HCT116 (cell line): Measurements from ENCODE around the gene KIF5C. TPM values are rescaled to one million over a fixed set of nuclear protein-coding genes. Genes with fewer than 3 reads are reported as not detected.

Experiments
- ATAC-seq: fragments of 200-7000 bp; cut with Tn5 transposase; 2 replicates; pipeline ENCODE4 v1.9.1; 2020; ENCODE audit warnings: mild to moderate bottlenecking, moderate library complexity
- BruUV-seq: library from RNA; stranded (reverse); fragments of 400-500 nt; replicated peaks from 2 replicates; lab custom pipeline; 2021; lab: Mats Ljungman, UMichigan
- CTCF ChIA-PET: fragments of 300-600 bp; sonication (Branson Sonifier 250); formaldehyde crosslinking; loops from one replicate; lab custom pipeline; 2021; ENCODE audit warnings: antibody characterized with exemption; lab: Charles Lee
- POLR2A ChIA-PET: fragments of 300-600, 350-600 bp; sonication (Branson Sonifier 250); formaldehyde crosslinking; loops from one replicate; lab custom pipeline; 2021; ENCODE audit warnings: antibody characterized with exemption; lab: Charles Lee
- RAD21 ChIA-PET, 2 experiments: fragments of 300-600 bp; sonication (Branson Sonifier 250); formaldehyde crosslinking; loops; one replicate each; lab custom pipeline; 2023; ENCODE audit warnings: low total read pairs in 2 of 2; ENCODE audit not compliant: uncharacterized antibody in 2 of 2, unreplicated experiment in 2 of 2, low non-redundant PET in 1 of 2; lab: Charles Lee
- DNase-seq: peaks from one replicate; pipeline ENCODE4 v3.0.0-alpha.2; 2010; ENCODE audit warnings: low read depth, low spot score
- H2AFZ ChIP-seq: fragments of 200-600 bp; shearing (Covaris generic), sonication (generic); 2 replicates; pipeline ENCODE4 v1.6.1; 2017; ENCODE audit warnings: low read depth, mixed run types, mixed read lengths, antibody characterized with exemption, low read length; ENCODE audit not compliant: poor library complexity, severe bottlenecking
- H3K27ac ChIP-seq: 2 replicates; pipeline ENCODE4 v1.5.1; 2012; ENCODE audit warnings: low read depth, low read length
- H3K27me3 ChIP-seq: fragments of 200-600 bp; sonication (generic); 2 replicates; pipeline ENCODE4 v1.6.1; 2016; ENCODE audit warnings: mixed run types, low read length, mixed read lengths; ENCODE audit not compliant: insufficient read depth
- H3K36me3 ChIP-seq, 2 experiments: fragments of 200-500 bp in 1 of 2; fragments of 200-600 bp in 1 of 2; sonication (Bioruptor generic) in 1 of 2; sonication (generic) in 1 of 2; 2 replicates each; pipeline versions ENCODE4 v1.5.1 to v1.6.1; 2014 to 2016; ENCODE audit warnings: low read length in 2 of 2, inconsistent platforms in 1 of 2, mixed read lengths in 1 of 2, mixed run types in 1 of 2; ENCODE audit not compliant: insufficient read depth in 2 of 2, control insufficient read depth in 1 of 2
- H3K4me1 ChIP-seq, 2 experiments: fragments of 200-600 bp in 1 of 2; sonication (generic) in 1 of 2; 2 replicates each; pipeline versions ENCODE4 v1.5.1 to v1.6.1; 2012 to 2017; ENCODE audit warnings: low read length in 2 of 2, inconsistent platforms in 1 of 2, mild to moderate bottlenecking in 1 of 2, mixed read lengths in 1 of 2, mixed run types in 1 of 2, moderate library complexity in 1 of 2; ENCODE audit not compliant: insufficient read depth in 2 of 2, control insufficient read depth in 1 of 2
- H3K4me2 ChIP-seq: fragments of 200-600 bp; sonication (generic); 2 replicates; pipeline ENCODE4 v1.6.1; 2017; ENCODE audit warnings: mixed run types, low read length, mixed read lengths
- H3K4me3 ChIP-seq, 2 experiments: fragments of 200-600 bp in 1 of 2; sonication (generic) in 1 of 2; replicated peaks in 1 of 2; 2 replicates each; pipeline ENCODE4 v1.5.1; 2011 to 2016; ENCODE audit warnings: low read length in 2 of 2, control low read depth in 1 of 2, low read depth in 1 of 2, mild to moderate bottlenecking in 1 of 2, mixed read lengths in 1 of 2, mixed run types in 1 of 2
- H3K79me2 ChIP-seq: fragments of 200-600 bp; sonication (generic); 2 replicates; pipeline ENCODE4 v1.6.1; 2017; ENCODE audit warnings: mild to moderate bottlenecking, mixed run types, low read length, moderate library complexity, mixed read lengths; ENCODE audit not compliant: insufficient read depth
- H3K9ac ChIP-seq: fragments of 200-600 bp; sonication (generic); 2 replicates; pipeline ENCODE4 v1.6.1; 2016; ENCODE audit warnings: low read length, mixed read lengths
- H3K9me2 ChIP-seq: fragments of 200-600 bp; sonication (generic), shearing (Covaris generic); 2 replicates; pipeline ENCODE4 v1.6.1; 2017; ENCODE audit warnings: mixed run types, mild to moderate bottlenecking, moderate library complexity; ENCODE audit not compliant: insufficient read depth
- H3K9me3 ChIP-seq, 2 experiments: fragments of 200-500 bp in 1 of 2; fragments of 200-600 bp in 1 of 2; sonication (Bioruptor generic) in 1 of 2; sonication (generic) in 1 of 2; 2 replicates each; pipeline ENCODE4 v1.6.1; 2014 to 2017; ENCODE audit warnings: low read length in 2 of 2, mixed read lengths in 2 of 2, inconsistent platforms in 1 of 2, low read depth in 1 of 2, mild to moderate bottlenecking in 1 of 2, mixed run types in 1 of 2, moderate library complexity in 1 of 2; ENCODE audit not compliant: control insufficient read depth in 1 of 2, insufficient read depth in 1 of 2
- H4K20me1 ChIP-seq: fragments of 200-600 bp; sonication (generic), shearing (Covaris generic); 2 replicates; pipeline ENCODE4 v1.6.1; 2017; ENCODE audit warnings: mixed run types, mild to moderate bottlenecking, moderate library complexity; ENCODE audit not compliant: insufficient read depth
- CBX3 ChIP-seq: IDR thresholded peaks from 2 replicates; pipeline ENCODE4 v1.6.1; 2012; ENCODE audit warnings: low read depth
- EGR1 ChIP-seq: IDR thresholded peaks from 2 replicates; pipeline ENCODE4 v1.6.1; 2012; ENCODE audit warnings: low read depth
- ELF1 ChIP-seq: IDR thresholded peaks from 2 replicates; pipeline ENCODE4 v1.6.1; 2012; ENCODE audit warnings: low read depth, borderline replicate concordance
- EZH2 ChIP-seq: fragments of 200-600 bp; sonication (generic); IDR thresholded peaks from 2 replicates; pipeline ENCODE4 v1.6.1; 2017; ENCODE audit warnings: antibody characterized with exemption, mixed run types
- EZH2phosphoT487 ChIP-seq: fragments of 200-600 bp; IDR thresholded peaks from 2 replicates; pipeline ENCODE4 v1.6.1; 2018; ENCODE audit warnings: antibody characterized with exemption, borderline replicate concordance
- JUND ChIP-seq: IDR thresholded peaks from 2 replicates; pipeline ENCODE4 v1.6.1; 2012
- POLR2AphosphoS5 ChIP-seq: IDR thresholded peaks from 2 replicates; pipeline ENCODE4 v1.6.1; 2011; ENCODE audit warnings: mild to moderate bottlenecking, low read depth, low read length, moderate library complexity
- RAD21 ChIP-seq: IDR thresholded peaks from 2 replicates; pipeline ENCODE4 v1.6.1; 2012; ENCODE audit warnings: low read depth, mild to moderate bottlenecking
- SIN3A ChIP-seq: IDR thresholded peaks from 2 replicates; pipeline ENCODE4 v1.6.1; 2012; ENCODE audit warnings: low read depth
- SP1 ChIP-seq: IDR thresholded peaks from 2 replicates; pipeline ENCODE4 v1.6.1; 2012; ENCODE audit warnings: low read depth
- SRF ChIP-seq: IDR thresholded peaks from 2 replicates; pipeline ENCODE4 v1.6.1; 2012; ENCODE audit warnings: low read depth
- TCF7L2 ChIP-seq: IDR thresholded peaks from 2 replicates; pipeline ENCODE4 v1.7.0; 2011; ENCODE audit warnings: borderline replicate concordance, inconsistent platforms; ENCODE audit not compliant: insufficient read depth, insufficient read length; ENCODE audit errors: extremely low read depth
- YY1 ChIP-seq: IDR thresholded peaks from 2 replicates; pipeline ENCODE4 v1.6.1; 2011; ENCODE audit warnings: low read length, low read depth, moderate library complexity, mild to moderate bottlenecking; ENCODE audit not compliant: insufficient replicate concordance; ENCODE audit errors: extremely low read depth
- intact Hi-C: fragments of 100-400 bp; cut with micrococcal nuclease; formaldehyde crosslinking; loops from 2 replicates; pipeline ENCODE4 v1.10.0; 2022
- total RNA-seq: library from RNA; stranded (reverse); gene quantifications from one replicate; pipeline ENCODE4 v1.2.1, GENCODE V29; 2021; ENCODE audit not compliant: unreplicated experiment
- TF ChIP-seq, protein P1 (sequence below): IDR thresholded peaks from 2 replicates; pipeline ENCODE4 v1.6.1; 2012
- TF ChIP-seq, protein P2 (sequence below): IDR thresholded peaks from 2 replicates; pipeline ENCODE4 v1.6.1; 2012
- TF ChIP-seq, protein P3 (sequence below): IDR thresholded peaks from 2 replicates; pipeline ENCODE4 v1.6.1; 2011; ENCODE audit warnings: mild to moderate bottlenecking, low read length, moderate library complexity; ENCODE audit not compliant: insufficient replicate concordance; ENCODE audit errors: extremely low read depth
- TF ChIP-seq, protein P4 (sequence below), 3 experiments: fragments of 200-600 bp in 1 of 3; sonication (generic) in 1 of 3; IDR thresholded peaks in 2 of 3; conservative IDR thresholded peaks in 1 of 3; 2 replicates each; pipeline ENCODE4 v1.5.1; 2012 to 2017; ENCODE audit warnings: low read depth in 2 of 3, low read length in 2 of 3, antibody characterized with exemption in 1 of 3, borderline replicate concordance in 1 of 3, control low read depth in 1 of 3, mild to moderate bottlenecking in 1 of 3, mixed read lengths in 1 of 3, mixed run types in 1 of 3, moderate library complexity in 1 of 3; ENCODE audit not compliant: insufficient read depth in 1 of 3

KIF5C gene
- total RNA-seq, 1 experiment from 2014 or later, result 6.5 TPM

DNA sequence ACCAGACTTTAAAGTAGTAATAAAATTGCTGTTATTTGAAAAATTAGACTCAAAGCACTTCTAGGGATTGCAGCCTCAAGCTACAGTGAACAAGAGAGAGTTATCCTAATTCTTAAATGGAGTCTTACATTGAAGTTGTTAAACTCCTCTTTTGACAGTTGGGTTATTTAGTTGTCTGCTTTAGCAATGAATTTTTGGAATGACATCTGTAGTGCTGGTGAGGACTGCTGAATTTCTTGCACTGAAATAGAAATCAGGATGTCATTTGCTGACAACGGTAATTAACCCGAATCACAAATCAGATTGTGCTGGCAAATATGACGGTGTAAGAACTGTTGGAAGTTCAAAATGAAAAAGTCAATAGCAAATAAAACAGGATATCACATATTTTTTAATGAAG is 85.5 kb downstream of the KIF5C start:
- Histone ChIP-seq H3K9me2 (no peaks in the 10 kb centered on the region), H3K27ac (no peak overlapping the region), H3K9me3 (no peaks in the 10 kb centered on the region), H3K4me3 (no peak overlapping the region), H3K4me1 (no peaks in the 10 kb centered on the region), H2AFZ (no peak overlapping the region), H4K20me1 (no peaks in the 10 kb centered on the region), H3K4me2 (no peak overlapping the region), H3K79me2 (no peaks in the 10 kb centered on the region), H3K9ac (no peak overlapping the region)
- DNase-seq, result no peak
- POLR2A ChIA-PET, result no interaction called here
- intact Hi-C loops, result no loop called here
- CTCF ChIA-PET, result no interaction called here
- BruUV-seq, result no TSS peak
- no peak for ATAC-seq
- no peak for TF ChIP-seq EGR1
- no peak for TF ChIP-seq ELF1
- TF ChIP-seq CBX3, result no peak
- TF ChIP-seq SIN3A, result no peak
- no peak for TF ChIP-seq POLR2AphosphoS5
- TF ChIP-seq TCF7L2, result no peak
- TF ChIP-seq EZH2phosphoT487, result no peak
- TF ChIP-seq YY1, result no peak
- TF ChIP-seq SP1, result no peak
- TF ChIP-seq RAD21, result no peak
- TF ChIP-seq, protein P1, sequence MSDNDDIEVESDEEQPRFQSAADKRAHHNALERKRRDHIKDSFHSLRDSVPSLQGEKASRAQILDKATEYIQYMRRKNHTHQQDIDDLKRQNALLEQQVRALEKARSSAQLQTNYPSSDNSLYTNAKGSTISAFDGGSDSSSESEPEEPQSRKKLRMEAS, result no peak
- TF ChIP-seq EZH2, result no peak
- TF ChIP-seq, protein P2, sequence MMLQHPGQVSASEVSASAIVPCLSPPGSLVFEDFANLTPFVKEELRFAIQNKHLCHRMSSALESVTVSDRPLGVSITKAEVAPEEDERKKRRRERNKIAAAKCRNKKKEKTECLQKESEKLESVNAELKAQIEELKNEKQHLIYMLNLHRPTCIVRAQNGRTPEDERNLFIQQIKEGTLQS, result no peak
- TF ChIP-seq, protein P3, sequence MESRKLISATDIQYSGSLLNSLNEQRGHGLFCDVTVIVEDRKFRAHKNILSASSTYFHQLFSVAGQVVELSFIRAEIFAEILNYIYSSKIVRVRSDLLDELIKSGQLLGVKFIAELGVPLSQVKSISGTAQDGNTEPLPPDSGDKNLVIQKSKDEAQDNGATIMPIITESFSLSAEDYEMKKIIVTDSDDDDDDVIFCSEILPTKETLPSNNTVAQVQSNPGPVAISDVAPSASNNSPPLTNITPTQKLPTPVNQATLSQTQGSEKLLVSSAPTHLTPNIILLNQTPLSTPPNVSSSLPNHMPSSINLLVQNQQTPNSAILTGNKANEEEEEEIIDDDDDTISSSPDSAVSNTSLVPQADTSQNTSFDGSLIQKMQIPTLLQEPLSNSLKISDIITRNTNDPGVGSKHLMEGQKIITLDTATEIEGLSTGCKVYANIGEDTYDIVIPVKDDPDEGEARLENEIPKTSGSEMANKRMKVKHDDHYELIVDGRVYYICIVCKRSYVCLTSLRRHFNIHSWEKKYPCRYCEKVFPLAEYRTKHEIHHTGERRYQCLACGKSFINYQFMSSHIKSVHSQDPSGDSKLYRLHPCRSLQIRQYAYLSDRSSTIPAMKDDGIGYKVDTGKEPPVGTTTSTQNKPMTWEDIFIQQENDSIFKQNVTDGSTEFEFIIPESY, result no peak
- TF ChIP-seq, protein P4, sequence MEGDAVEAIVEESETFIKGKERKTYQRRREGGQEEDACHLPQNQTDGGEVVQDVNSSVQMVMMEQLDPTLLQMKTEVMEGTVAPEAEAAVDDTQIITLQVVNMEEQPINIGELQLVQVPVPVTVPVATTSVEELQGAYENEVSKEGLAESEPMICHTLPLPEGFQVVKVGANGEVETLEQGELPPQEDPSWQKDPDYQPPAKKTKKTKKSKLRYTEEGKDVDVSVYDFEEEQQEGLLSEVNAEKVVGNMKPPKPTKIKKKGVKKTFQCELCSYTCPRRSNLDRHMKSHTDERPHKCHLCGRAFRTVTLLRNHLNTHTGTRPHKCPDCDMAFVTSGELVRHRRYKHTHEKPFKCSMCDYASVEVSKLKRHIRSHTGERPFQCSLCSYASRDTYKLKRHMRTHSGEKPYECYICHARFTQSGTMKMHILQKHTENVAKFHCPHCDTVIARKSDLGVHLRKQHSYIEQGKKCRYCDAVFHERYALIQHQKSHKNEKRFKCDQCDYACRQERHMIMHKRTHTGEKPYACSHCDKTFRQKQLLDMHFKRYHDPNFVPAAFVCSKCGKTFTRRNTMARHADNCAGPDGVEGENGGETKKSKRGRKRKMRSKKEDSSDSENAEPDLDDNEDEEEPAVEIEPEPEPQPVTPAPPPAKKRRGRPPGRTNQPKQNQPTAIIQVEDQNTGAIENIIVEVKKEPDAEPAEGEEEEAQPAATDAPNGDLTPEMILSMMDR (IDR thresholded peaks at IDR 0.05 in 2 of 3, conservative IDR thresholded peaks at IDR 0.05 in 1 of 3; ENCODE audit: borderline replicate concordance in 1 of 3, insufficient read depth in 1 of 3, low read depth in 2 of 3, low read length in 2 of 3), result no peak
- no peak for TF ChIP-seq JUND
- TF ChIP-seq SRF, result no peak
- TF ChIP-seq, all 23 proteins: peak for 0
- RAD21 ChIA-PET, result no interaction called here
- Histone ChIP-seq H3K36me3 (no peaks in the 10 kb centered on the region), H3K27me3 (no peaks in the 10 kb centered on the region)
